NOMO-1 treated with dmso at 0.1 percent for 144 hours (cell line): ENCODE measurements around the gene CYBA.

Experiments used
- DNase-seq: peaks from one replicate; lab custom pipeline; 2025; ENCODE audit not compliant: unreplicated experiment; lab: John Stamatoyannopoulos, UW

The CYBA gene

GRCh38 chr16:88650749-88651275 lies at the start of gene CYBA:
Gene CYBA, minus strand, starts transcription at chr16:88651053. Its CDS starts 40 bp downstream, at chr16:88651013.
- peak; percentile 78 for DNase-seq

- no peak for DNase-seq
Observed at GRCh38 chr16:88700322-88700635, 49.4 kb upstream of the CYBA start.

- no peak for DNase-seq
Observed at GRCh38 chr16:88699180-88699579, 48.3 kb upstream of the CYBA start.

GRCh38 chr16:88698646-88699045 lies 47.8 kb upstream of the CYBA start:
- DNase-seq: no peak

GRCh38 chr16:88697831-88698615 lies 47.2 kb upstream of the CYBA start:
- no peak for DNase-seq

- DNase-seq: no peak
Observed at GRCh38 chr16:88697116-88697830, 46.4 kb upstream of the CYBA start.

GRCh38 chr16:88696441-88696840 lies 45.6 kb upstream of the CYBA start:
- DNase-seq: no peak

GRCh38 chr16:88695753-88696152 lies 44.9 kb upstream of the CYBA start:
- no peak for DNase-seq

- no peak for DNase-seq
Observed at GRCh38 chr16:88695218-88695617, 44.4 kb upstream of the CYBA start.

GRCh38 chr16:88694221-88695087 lies 43.6 kb upstream of the CYBA start:
- no peak for DNase-seq

- DNase-seq: no peak
Observed at GRCh38 chr16:88693420-88694177, 42.7 kb upstream of the CYBA start.

GRCh38 chr16:88692861-88693260 lies 42.0 kb upstream of the CYBA start:
- no peak for DNase-seq

GRCh38 chr16:88691924-88692560 lies 41.2 kb upstream of the CYBA start:
- DNase-seq: peak; percentile 78

GRCh38 chr16:88691129-88691813 lies 40.4 kb upstream of the CYBA start:
- DNase-seq: no peak

- no peak for DNase-seq
Observed at GRCh38 chr16:88690341-88691128, 39.7 kb upstream of the CYBA start.

GRCh38 chr16:88688013-88688778 lies 37.3 kb upstream of the CYBA start:
- DNase-seq: no peak

- DNase-seq: no peak
Observed at GRCh38 chr16:88687676-88688012, 36.8 kb upstream of the CYBA start.

- no peak for DNase-seq
Observed at GRCh38 chr16:88687254-88687576, 36.4 kb upstream of the CYBA start.
